HG02981 (cell line): ENCODE results near the gene LRRC14B.

ENCODE experiments used
- ATAC-seq: cut with Tn5 transposase; IDR thresholded peaks from one replicate; pipeline ENCODE4 v1.9.1; 2021; ENCODE audit warnings: mild to moderate bottlenecking, moderate library complexity; ENCODE audit not compliant: unreplicated experiment

LRRC14B gene

DNA sequence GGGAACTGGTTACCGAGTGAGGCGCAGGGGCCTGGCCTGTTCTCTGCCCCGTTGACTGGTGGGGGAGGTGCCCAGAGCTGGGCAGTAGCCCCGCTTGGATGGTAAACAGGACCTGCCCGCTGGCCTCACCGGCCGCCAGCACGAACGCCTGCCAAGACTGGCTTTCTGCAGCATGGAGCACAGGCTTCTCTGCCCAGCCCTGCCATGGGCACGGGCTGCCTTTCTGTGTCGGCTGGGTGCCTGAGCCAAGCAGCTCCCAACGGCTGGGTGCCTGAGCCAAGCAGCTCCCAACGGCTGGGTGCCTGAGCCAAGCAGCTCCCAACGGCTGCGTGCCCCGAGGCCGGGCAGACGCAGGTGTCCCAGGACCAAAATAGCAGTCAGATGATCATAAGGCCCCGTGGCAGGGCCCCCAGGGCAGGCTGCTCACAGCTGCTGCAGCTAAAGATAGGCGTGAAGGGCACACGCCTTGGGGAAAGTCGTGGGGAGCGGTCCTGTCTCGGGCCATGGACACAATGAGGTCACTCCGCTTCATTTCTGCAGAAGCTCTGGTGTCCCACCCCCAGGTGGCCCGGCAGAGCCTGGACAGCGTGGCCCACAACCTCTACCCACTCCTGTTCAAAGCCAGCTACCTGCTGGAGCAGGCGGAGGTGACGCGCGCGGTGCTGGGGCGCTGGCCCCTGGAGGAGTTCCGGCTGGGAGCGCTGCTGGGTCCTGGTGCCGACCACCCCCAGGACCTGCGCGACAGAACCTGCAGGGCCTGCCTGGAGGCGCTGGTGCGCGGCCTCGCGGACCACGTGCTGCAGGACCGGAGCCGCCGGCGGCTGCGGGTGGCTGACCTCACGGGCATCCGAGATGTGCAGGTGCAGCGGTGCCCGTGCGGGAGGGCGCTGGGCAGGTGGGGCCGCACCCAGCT, at the start of gene LRRC14B:
Gene LRRC14B, plus strand, starts transcription at position 460 of the 913 bp plus-strand sequence. Its CDS starts 44 bp downstream, at position 504.
- no peak for ATAC-seq

GRCh38 chr5:141761-142160, 49.5 kb upstream of the LRRC14B start:
- no peak for ATAC-seq

DNA sequence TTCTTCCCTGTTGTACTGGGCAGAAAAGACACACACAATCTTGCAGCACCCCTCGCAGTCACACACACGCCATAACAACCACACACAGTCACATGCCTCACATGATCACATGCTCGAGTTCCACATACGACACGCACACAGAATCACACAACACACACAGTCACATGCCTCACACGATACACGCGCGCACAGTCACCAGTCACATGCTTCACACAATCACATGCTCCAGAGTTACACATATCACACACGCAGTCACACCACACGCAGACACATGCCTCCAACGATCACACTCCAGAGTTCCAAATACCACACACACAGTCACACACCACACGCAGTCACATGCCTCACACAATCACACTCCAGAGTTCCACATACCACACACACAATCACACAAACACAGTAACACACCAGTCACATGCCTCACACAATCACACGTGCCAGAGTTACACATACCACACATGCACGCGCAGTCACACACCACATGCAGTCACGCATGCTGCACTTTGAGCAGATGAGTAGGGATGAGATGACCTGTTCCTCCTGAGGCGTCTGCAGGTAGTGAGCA, 49.0 kb upstream of the LRRC14B start:
- ATAC-seq = no peak

DNA sequence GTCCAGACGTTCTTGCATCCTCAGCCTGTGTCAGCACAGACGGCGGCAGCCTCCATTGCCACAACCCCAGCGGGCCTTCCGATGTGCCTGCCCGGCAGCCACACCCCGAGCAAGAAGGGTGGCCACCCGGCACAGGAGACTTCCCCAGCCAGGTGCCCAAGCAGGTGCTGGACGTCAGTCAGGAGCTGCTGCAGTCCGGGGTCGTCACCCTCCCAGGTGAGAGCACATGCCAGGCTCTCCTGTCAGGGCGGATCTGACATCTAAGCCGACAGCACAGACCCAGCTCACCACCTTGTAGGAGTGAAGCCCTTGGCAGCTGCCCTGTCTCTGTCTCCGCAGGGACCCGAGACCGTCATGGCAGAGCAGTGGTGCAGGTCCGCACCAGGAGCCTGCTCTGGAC, 48.3 kb upstream of the LRRC14B start:
- ATAC-seq = no peak

DNA sequence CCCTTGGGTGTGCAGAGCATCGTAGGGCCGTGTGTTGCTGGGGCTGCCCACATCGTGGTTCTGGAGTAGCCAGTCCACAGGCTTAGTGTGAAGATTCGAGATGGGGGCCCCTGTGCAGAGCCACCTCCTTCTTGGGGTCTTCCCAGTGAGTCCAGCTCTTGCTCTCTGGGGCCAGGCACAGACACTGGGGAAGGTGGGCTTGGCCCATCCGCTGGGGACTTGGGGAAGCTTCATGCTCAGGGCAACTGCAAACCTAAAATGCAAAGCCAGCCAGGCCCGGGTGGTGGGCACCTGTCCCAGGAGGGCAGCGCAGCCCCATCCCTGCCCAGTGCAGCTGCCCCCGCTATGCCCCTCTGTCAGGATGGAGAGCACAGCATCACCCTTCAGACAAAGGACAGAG, 46.4 kb upstream of the LRRC14B start:
- ATAC-seq = no peak

- ATAC-seq = no peak
Observed at GRCh38 chr5:145585-146323, 45.5 kb upstream of the LRRC14B start.

- ATAC-seq = no peak
Observed at GRCh38 chr5:147751-148150, 43.5 kb upstream of the LRRC14B start.

DNA sequence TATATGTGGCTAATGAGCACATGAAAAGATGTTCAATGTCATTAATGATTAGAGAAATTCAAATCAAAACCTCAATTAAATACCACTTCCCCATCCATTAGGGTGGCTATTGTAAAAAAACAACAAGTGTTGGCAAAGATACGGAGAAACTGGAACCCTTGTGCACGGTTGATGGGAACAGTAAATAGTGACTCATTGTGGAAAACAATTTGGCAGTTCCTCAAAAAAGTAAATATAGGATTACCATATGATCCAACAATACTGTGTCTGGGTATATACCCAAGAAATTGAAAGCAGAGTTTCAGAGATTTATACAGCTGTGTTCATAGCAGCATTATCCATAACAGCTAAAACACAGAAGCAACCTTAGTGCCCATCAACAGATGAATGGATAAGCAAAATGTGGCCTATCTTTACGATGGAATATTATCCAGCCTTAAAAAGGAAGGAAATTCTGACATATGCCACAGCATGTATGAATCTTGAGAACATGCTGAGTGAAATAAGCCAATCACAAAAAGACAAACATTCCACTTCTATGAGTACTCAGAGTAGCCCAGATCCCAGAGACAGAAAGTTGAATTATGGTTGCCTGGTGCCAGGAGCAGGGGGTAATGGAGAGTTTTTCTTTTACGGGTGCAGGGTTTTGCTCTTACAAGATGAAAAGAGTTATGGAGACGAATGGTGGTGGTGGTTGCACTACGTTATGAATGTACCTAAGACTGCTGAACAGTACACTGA, 41.4 kb upstream of the LRRC14B start:
- ATAC-seq = no peak

- ATAC-seq = no peak
Observed at GRCh38 chr5:150746-151145, 40.5 kb upstream of the LRRC14B start.

GRCh38 chr5:152077-152476, 39.2 kb upstream of the LRRC14B start:
- ATAC-seq = no peak

DNA sequence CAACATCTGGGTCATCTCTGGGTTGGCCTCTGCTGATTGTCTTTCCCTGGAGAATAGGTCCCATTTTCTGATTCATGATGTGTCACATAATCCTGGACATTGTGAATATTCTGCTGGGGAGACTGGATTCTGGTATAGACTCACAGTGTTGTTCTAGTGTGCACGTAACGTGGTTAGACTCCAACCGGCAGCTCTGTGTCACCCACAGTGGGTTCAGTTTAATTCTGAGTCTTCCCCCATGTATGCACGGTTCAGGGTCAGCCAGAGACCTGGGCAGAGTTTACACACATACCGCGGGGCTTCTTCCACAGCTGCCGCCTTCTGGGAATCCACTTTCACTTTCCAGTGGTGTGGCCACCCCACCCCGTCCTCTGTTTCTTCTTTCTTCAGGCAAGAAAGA, 38.0 kb upstream of the LRRC14B start:
- no peak for ATAC-seq

- no peak for ATAC-seq
Observed at GRCh38 chr5:154236-154635, 37.1 kb upstream of the LRRC14B start.

GRCh38 chr5:154826-155225, 36.5 kb upstream of the LRRC14B start:
- no peak for ATAC-seq

- ATAC-seq = no peak
Observed at GRCh38 chr5:155651-156410, 35.5 kb upstream of the LRRC14B start.

DNA sequence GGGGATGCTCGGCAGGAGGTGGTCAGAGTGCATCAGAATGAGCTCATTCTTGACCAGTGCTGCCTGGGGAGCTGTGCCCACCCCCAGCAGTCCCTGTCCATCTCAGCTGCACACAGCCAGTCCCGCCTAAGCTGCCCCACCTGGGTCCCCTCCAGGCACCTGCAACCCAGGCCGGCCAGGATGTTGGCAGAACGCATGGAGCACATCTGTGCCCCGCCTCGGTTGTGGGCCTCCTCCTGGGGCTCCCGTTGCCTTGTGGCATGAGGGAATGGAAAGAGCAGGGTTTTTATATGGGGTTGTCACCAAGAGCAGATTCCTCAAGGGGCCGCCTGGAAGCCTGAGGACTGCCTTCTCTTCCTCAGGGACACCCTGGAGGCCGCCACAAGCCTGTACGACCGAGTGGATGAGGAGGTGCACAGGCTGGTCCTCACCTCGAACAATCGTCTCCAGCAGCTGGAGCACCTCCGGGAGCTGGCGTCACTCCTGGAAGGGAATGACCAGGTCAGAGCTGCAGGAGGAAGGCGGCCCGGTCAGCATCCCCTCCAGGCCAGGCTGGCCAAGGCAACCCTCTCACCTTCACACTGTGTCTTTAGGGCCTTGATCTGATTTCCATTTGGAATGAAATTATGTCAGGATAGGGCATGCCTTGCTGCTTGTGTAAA, 34.8 kb upstream of the LRRC14B start:
- ATAC-seq = no peak

DNA sequence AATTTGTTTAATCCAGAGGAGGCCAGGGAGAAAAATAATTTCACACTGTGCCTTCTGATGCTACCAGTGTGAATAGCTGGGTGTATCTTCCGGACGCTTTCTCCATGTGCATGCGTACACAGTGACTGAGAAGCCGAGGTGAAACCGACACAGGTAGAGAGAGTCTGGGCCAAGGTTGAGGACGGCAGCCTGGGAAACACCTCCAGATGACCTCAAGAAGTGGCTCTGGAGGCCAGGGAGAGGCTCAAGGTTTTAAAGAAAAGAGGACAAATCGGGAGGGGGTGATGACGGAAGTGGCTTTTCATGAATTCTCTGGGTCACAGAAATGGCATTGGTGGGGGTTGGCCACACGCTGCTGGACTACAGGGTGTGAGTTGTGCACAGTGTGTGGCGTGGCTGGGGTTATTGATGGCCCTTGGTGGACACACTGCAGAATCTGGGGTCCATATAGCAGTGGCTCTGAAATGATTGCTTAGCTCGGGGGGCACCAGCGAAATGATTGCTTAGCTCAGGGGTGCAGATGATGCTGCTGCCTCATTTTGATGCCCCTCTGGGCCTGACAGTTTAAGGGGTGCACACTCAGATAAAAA, 34.1 kb upstream of the LRRC14B start:
- ATAC-seq = no peak

- no peak for ATAC-seq
Observed at GRCh38 chr5:157801-158200, 33.5 kb upstream of the LRRC14B start.

GRCh38 chr5:158807-159447, 32.4 kb upstream of the LRRC14B start:
- no peak for ATAC-seq
